Neural progenitor cell (in vitro differentiated cells): ENCODE measurements around the gene SASH3. TPM values are rescaled to one million over a fixed set of nuclear protein-coding genes. Genes with fewer than 3 reads are reported as not detected.

Experiments
- DNase-seq: peaks from one replicate; pipeline ENCODE4 v3.0.0-alpha.2; 2016; ENCODE audit warnings: low spot score
- H2AFZ ChIP-seq: fragments of 200-600 bp; sonication (generic); replicated peaks from 2 replicates; pipeline ENCODE4 v1.6.1; 2016; ENCODE audit warnings: antibody characterized with exemption
- H3F3A ChIP-seq: fragments of 200-600 bp; sonication (generic); 2 replicates; pipeline ENCODE4 v1.6.1; 2016; ENCODE audit warnings: antibody characterized with exemption, low read depth
- H3K27ac ChIP-seq: fragments of 200-600 bp; sonication (generic); 2 replicates; pipeline ENCODE4 v1.5.1; 2016; ENCODE audit warnings: mild to moderate bottlenecking
- H3K27me3 ChIP-seq: fragments of 200-600 bp; sonication (generic); 2 replicates; pipeline ENCODE4 v1.6.1; 2016; ENCODE audit warnings: mild to moderate bottlenecking, moderate library complexity
- H3K36me3 ChIP-seq: fragments of 200-600 bp; sonication (generic); 2 replicates; pipeline ENCODE4 v1.5.1; 2016
- H3K4me1 ChIP-seq: fragments of 200-600 bp; sonication (generic); 2 replicates; pipeline ENCODE4 v1.6.1; 2016; ENCODE audit warnings: mixed run types
- H3K4me2 ChIP-seq: fragments of 200-600 bp; sonication (generic); 2 replicates; pipeline ENCODE4 v1.6.1; 2016
- H3K4me3 ChIP-seq: fragments of 200-600 bp; sonication (generic); 2 replicates; pipeline ENCODE4 v1.5.1; 2016
- H3K79me2 ChIP-seq: fragments of 200-600 bp; sonication (generic); 2 replicates; pipeline ENCODE4 v1.6.1; 2016; ENCODE audit warnings: low read depth
- H3K9ac ChIP-seq: fragments of 200-600 bp; sonication (generic); 2 replicates; pipeline ENCODE4 v1.6.1; 2016
- H3K9me3 ChIP-seq: fragments of 200-600 bp; sonication (generic); 2 replicates; pipeline ENCODE4 v1.5.1; 2016; ENCODE audit warnings: low read depth
- H4K20me1 ChIP-seq: fragments of 200-600 bp; sonication (generic); 2 replicates; pipeline ENCODE4 v1.6.1; 2016; ENCODE audit warnings: low read depth
- H3K27ac Mint-ChIP-seq: 3 replicates; pipeline ENCODE4 v1.8.0; 2021; ENCODE audit warnings: mixed read lengths
- H3K27me3 Mint-ChIP-seq: 2 replicates; pipeline ENCODE4 v1.8.0; 2022; ENCODE audit warnings: low read depth, mild to moderate bottlenecking, inconsistent platforms, moderate library complexity, mixed read lengths; ENCODE audit not compliant: insufficient read depth
- H3K36me3 Mint-ChIP-seq: 3 replicates; pipeline ENCODE4 v1.8.0; 2021; ENCODE audit warnings: mixed read lengths
- H3K4me1 Mint-ChIP-seq: 3 replicates; pipeline ENCODE4 v1.8.0; 2021; ENCODE audit warnings: mixed read lengths
- H3K4me3 Mint-ChIP-seq: 3 replicates; pipeline ENCODE4 v1.8.0; 2021; ENCODE audit warnings: mild to moderate bottlenecking, moderate library complexity, mixed read lengths
- H3K9me3 Mint-ChIP-seq: 3 replicates; pipeline ENCODE4 v1.8.0; 2020; ENCODE audit warnings: mixed read lengths
- CTCF ChIP-seq: fragments of 200-600 bp; sonication (generic); IDR thresholded peaks from 2 replicates; pipeline ENCODE4 v1.5.1; 2017; ENCODE audit warnings: antibody characterized with exemption, mild to moderate bottlenecking
- EZH2 ChIP-seq: fragments of 200-600 bp; sonication (generic); IDR thresholded peaks from 2 replicates; pipeline ENCODE4 v1.6.1; 2017; ENCODE audit warnings: antibody characterized with exemption, mild to moderate bottlenecking, moderate library complexity
- EZH2phosphoT487 ChIP-seq: fragments of 200-600 bp; sonication (generic); IDR thresholded peaks from 2 replicates; pipeline ENCODE4 v1.6.1; 2017; ENCODE audit warnings: antibody characterized with exemption
- total RNA-seq: library from RNA; depleted of rRNA; stranded (reverse); fragments of >200 nt; gene quantifications from 2 replicates; pipeline ENCODE4 v1.2.3, GENCODE V29; 2015; ENCODE audit warnings: low replicate concordance

The SASH3 gene
- total RNA-seq, 1 donor from 2014 or later: not detected

- Histone ChIP-seq H3K4me2 (no peak overlapping the region), H3K9me3 (no peaks in the 10 kb centered on the region)
- DNase-seq: no peak
These were observed 10.9 kb upstream of the SASH3 start for GRCh38 chrX:129768586-129769466.

GRCh38 chrX:129769467-129770154 is 10.1 kb upstream of the SASH3 start:
- Histone ChIP-seq H3F3A (no peaks in the 10 kb centered on the region), H3K36me3 (no peaks in the 10 kb centered on the region), H3K4me3 (no peak overlapping the region), H3K27ac (no peak overlapping the region), H4K20me1 (no peaks in the 10 kb centered on the region), H2AFZ (no peak overlapping the region), H3K9ac (no peak overlapping the region), H3K4me2 (no peak overlapping the region), H3K79me2 (no peaks in the 10 kb centered on the region), H3K9me3 (no peaks in the 10 kb centered on the region), H3K27me3 (no peaks in the 10 kb centered on the region), H3K4me1 (no peaks in the 10 kb centered on the region)
- Mint-ChIP-seq H3K27ac (no peak overlapping the region), H3K36me3 (no peaks in the 10 kb centered on the region), H3K9me3 (peaks cover 2% of the 10 kb centered on the region), H3K27me3 (peaks cover 3% of the 10 kb centered on the region), H3K4me3 (no peak overlapping the region), H3K4me1 (peaks cover 13% of the 10 kb centered on the region)
- DNase-seq: peak; percentile 11
- TF ChIP-seq CTCF (no peak), EZH2 (no peak), EZH2phosphoT487 (no peak)

More at GRCh38 chrX:129768586-129769466, 10.9 kb upstream of the SASH3 start:
- Histone ChIP-seq H4K20me1 (no peaks in the 10 kb centered on the region), H3K4me3 (no peak overlapping the region), H3K9ac (no peak overlapping the region), H3F3A (no peaks in the 10 kb centered on the region), H2AFZ (no peak overlapping the region), H3K79me2 (no peaks in the 10 kb centered on the region), H3K4me1 (no peaks in the 10 kb centered on the region), H3K27ac (no peak overlapping the region), H3K36me3 (no peaks in the 10 kb centered on the region), H3K27me3 (no peaks in the 10 kb centered on the region)
- H3K9me3 Mint-ChIP-seq: peaks cover 2% of the 10 kb centered on the region
- H3K27ac Mint-ChIP-seq: peak overlapping the region; percentile 63
- no peaks in the 10 kb centered on the region for H3K36me3 Mint-ChIP-seq
- peaks cover 3% of the 10 kb centered on the region for H3K27me3 Mint-ChIP-seq
- H3K4me3 Mint-ChIP-seq: no peak overlapping the region
- TF ChIP-seq EZH2phosphoT487: no peak
- no peak for TF ChIP-seq CTCF
- no peak for TF ChIP-seq EZH2
- peaks cover 7% of the 10 kb centered on the region for H3K4me1 Mint-ChIP-seq

- H3K4me1 Mint-ChIP-seq: peaks cover 13% of the 10 kb centered on the region
- no peaks in the 10 kb centered on the region for H3K9me3 ChIP-seq
These were observed 8.3 kb upstream of the SASH3 start for GRCh38 chrX:129771266-129771995.

More at GRCh38 chrX:129771266-129771995, 8.3 kb upstream of the SASH3 start:
- Histone ChIP-seq H2AFZ (no peak overlapping the region), H3K27me3 (no peaks in the 10 kb centered on the region), H3K79me2 (no peaks in the 10 kb centered on the region), H3F3A (no peaks in the 10 kb centered on the region), H3K4me3 (no peak overlapping the region), H3K27ac (no peak overlapping the region), H3K4me2 (no peak overlapping the region), H4K20me1 (no peaks in the 10 kb centered on the region), H3K9ac (no peak overlapping the region), H3K36me3 (no peaks in the 10 kb centered on the region), H3K4me1 (no peaks in the 10 kb centered on the region)
- Mint-ChIP-seq H3K9me3 (peaks cover 2% of the 10 kb centered on the region), H3K27me3 (peaks cover 3% of the 10 kb centered on the region), H3K27ac (no peak overlapping the region), H3K36me3 (no peaks in the 10 kb centered on the region), H3K4me3 (no peak overlapping the region)
- DNase-seq: no peak
- no peak for TF ChIP-seq EZH2
- TF ChIP-seq CTCF: no peak
- no peak for TF ChIP-seq EZH2phosphoT487
